H1 (cell line): ENCODE data around the gene PRKCA. TPM values are rescaled to one million over a fixed set of nuclear protein-coding genes. Genes with fewer than 3 reads are reported as not detected.

Experiments
- CTCF ChIA-PET: fragments of 300-600 bp; sonication (Branson Sonifier 250); formaldehyde crosslinking; loops from one replicate; lab custom pipeline; 2021; ENCODE audit not compliant: partially characterized antibody; lab: Charles Lee
- POLR2A ChIA-PET: fragments of 300-600 bp; sonication (Branson Sonifier 250); formaldehyde crosslinking; loops from one replicate; lab custom pipeline; 2021; ENCODE audit warnings: inconsistent platforms; ENCODE audit not compliant: partially characterized antibody; lab: Charles Lee
- DNase-seq, 2 experiments: peaks; one replicate each; pipeline versions ENCODE4 v3.0.0 to v3.0.0-alpha.2; 2010 to 2022; ENCODE audit warnings: low spot score in 2 of 2, low read depth in 1 of 2, mixed read lengths in 1 of 2
- FAIRE-seq: peaks from 2 replicates; lab custom pipeline; 2011; peaks lifted over from hg19 to GRCh38; lab: Jason Lieb, UNC
- H2AFZ ChIP-seq: 2 replicates; pipeline ENCODE4 v1.8.1; 2012; ENCODE audit warnings: low read length, inconsistent platforms
- H2AK5ac ChIP-seq: 2 replicates; pipeline ENCODE4 v1.6.1; 2013; ENCODE audit warnings: low read depth, low read length
- H2BK120ac ChIP-seq: replicated peaks from 2 replicates; pipeline ENCODE3; 2013; ENCODE audit warnings: low read depth, low read length, inconsistent platforms
- H2BK12ac ChIP-seq: 2 replicates; pipeline ENCODE4 v1.6.1; 2013; ENCODE audit warnings: low read depth, low read length
- H2BK15ac ChIP-seq: 2 replicates; pipeline ENCODE4 v1.6.1; 2013; ENCODE audit warnings: low read length
- H2BK20ac ChIP-seq: 2 replicates; pipeline ENCODE4 v1.6.1; 2013; ENCODE audit warnings: low read length
- H2BK5ac ChIP-seq: 2 replicates; pipeline ENCODE4 v1.6.1; 2013; ENCODE audit warnings: low read depth, low read length
- H3K14ac ChIP-seq: 2 replicates; pipeline ENCODE4 v1.6.1; 2013; ENCODE audit warnings: inconsistent platforms; ENCODE audit not compliant: insufficient read length
- H3K18ac ChIP-seq: 2 replicates; pipeline ENCODE4 v1.6.1; 2013; ENCODE audit warnings: low read length; ENCODE audit errors: extremely low read depth
- H3K23ac ChIP-seq: 2 replicates; pipeline ENCODE4 v1.6.1; 2013; ENCODE audit warnings: inconsistent platforms; ENCODE audit not compliant: insufficient read length
- H3K23me2 ChIP-seq: 2 replicates; pipeline ENCODE4 v1.6.1; 2013; ENCODE audit warnings: low read depth, low read length
- H3K27ac ChIP-seq: 2 replicates; pipeline ENCODE4 v1.6.1; 2011; ENCODE audit warnings: low read depth, low read length, inconsistent platforms
- H3K27me3 ChIP-seq, 4 experiments: replicated peaks in 1 of 4; 1 replicate in 1 of 4; 2 replicates in 3 of 4; pipeline versions ENCODE4 v1.6.1 to v1.8.1; 2011 to 2013; ENCODE audit warnings: low read length in 3 of 4, mild to moderate bottlenecking in 3 of 4, inconsistent platforms in 2 of 4, mixed read lengths in 2 of 4, moderate library complexity in 1 of 4; ENCODE audit not compliant: control insufficient read depth in 3 of 4, insufficient read depth in 3 of 4; ENCODE audit errors: extremely low read depth in 1 of 4
- H3K36me3 ChIP-seq, 4 experiments: 2 replicates each; pipeline versions ENCODE4 v1.6.1 to v1.8.1; 2011 to 2013; ENCODE audit warnings: mild to moderate bottlenecking in 4 of 4, low read length in 3 of 4, moderate library complexity in 2 of 4, control low read depth in 1 of 4, inconsistent platforms in 1 of 4; ENCODE audit not compliant: insufficient read depth in 4 of 4, control insufficient read depth in 2 of 4
- H3K4ac ChIP-seq: replicated peaks from 2 replicates; pipeline ENCODE3; 2013; ENCODE audit warnings: low read length, low read depth, mixed read lengths, inconsistent platforms; ENCODE audit not compliant: insufficient read length
- H3K4me1 ChIP-seq, 4 experiments: replicated peaks in 1 of 4; 1 replicate in 1 of 4; 2 replicates in 3 of 4; pipeline versions ENCODE4 v1.6.1 to v1.8.1; 2011 to 2013; ENCODE audit warnings: low read length in 3 of 4, inconsistent platforms in 2 of 4, mixed read lengths in 1 of 4; ENCODE audit not compliant: insufficient read depth in 4 of 4, control insufficient read depth in 3 of 4
- H3K4me2 ChIP-seq, 2 experiments: 2 replicates each; pipeline versions ENCODE4 v1.6.1 to v1.8.1; 2011 to 2013; ENCODE audit warnings: low read depth in 2 of 2, low read length in 2 of 2, control low read depth in 1 of 2, inconsistent platforms in 1 of 2, mild to moderate bottlenecking in 1 of 2; ENCODE audit not compliant: insufficient read depth in 1 of 2
- H3K4me3 ChIP-seq, 4 experiments: fragments of 200-600, 300-600 bp in 1 of 4; sonication (generic), shearing (Covaris generic), sonication (Bioruptor Twin) in 1 of 4; 2 replicates each; pipeline versions ENCODE4 v1.5.1 to v1.8.1; 2011 to 2016; ENCODE audit warnings: low read length in 4 of 4, low read depth in 3 of 4, control low read depth in 2 of 4, inconsistent platforms in 2 of 4, mild to moderate bottlenecking in 2 of 4, mixed read lengths in 1 of 4, moderate library complexity in 1 of 4; ENCODE audit not compliant: insufficient read depth in 2 of 4; ENCODE audit errors: extremely low read depth in 1 of 4
- H3K56ac ChIP-seq: replicated peaks from 2 replicates; pipeline ENCODE3; 2013; ENCODE audit warnings: low read depth, mild to moderate bottlenecking, mixed read lengths, low read length, inconsistent platforms; ENCODE audit not compliant: insufficient read length
- H3K79me1 ChIP-seq: 2 replicates; pipeline ENCODE4 v1.6.1; 2013; ENCODE audit warnings: low read depth, low read length, control low read depth
- H3K79me2 ChIP-seq, 2 experiments: 2 replicates each; pipeline versions ENCODE4 v1.6.1 to v1.8.1; 2012 to 2013; ENCODE audit warnings: low read length in 2 of 2, mild to moderate bottlenecking in 2 of 2, inconsistent platforms in 1 of 2; ENCODE audit not compliant: insufficient read depth in 2 of 2, control insufficient read depth in 1 of 2
- H3K9ac ChIP-seq, 4 experiments: replicated peaks in 1 of 4; 1 replicate in 1 of 4; 2 replicates in 3 of 4; pipeline versions ENCODE4 v1.6.1 to v1.8.1; 2011 to 2013; ENCODE audit warnings: low read depth in 3 of 4, low read length in 3 of 4, control low read depth in 2 of 4, mild to moderate bottlenecking in 2 of 4, moderate library complexity in 2 of 4, inconsistent platforms in 1 of 4; ENCODE audit errors: extremely low read depth in 1 of 4
- H3K9me3 ChIP-seq, 2 experiments: 2 replicates each; pipeline versions ENCODE4 v1.6.1 to v1.8.1; 2012 to 2013; ENCODE audit warnings: mild to moderate bottlenecking in 2 of 2, moderate library complexity in 2 of 2, control low read depth in 1 of 2, inconsistent platforms in 1 of 2, low read depth in 1 of 2, low read length in 1 of 2, mixed read lengths in 1 of 2; ENCODE audit not compliant: insufficient read depth in 2 of 2
- H4K20me1 ChIP-seq, 2 experiments: replicated peaks in 1 of 2; 2 replicates each; pipeline versions ENCODE3 to v1.8.1; 2011 to 2013; ENCODE audit warnings: inconsistent platforms in 2 of 2, low read length in 2 of 2, mild to moderate bottlenecking in 1 of 2; ENCODE audit not compliant: insufficient read depth in 2 of 2, control insufficient read depth in 1 of 2
- H4K5ac ChIP-seq: 2 replicates; pipeline ENCODE4 v1.6.1; 2013; ENCODE audit warnings: low read length, low read depth, mixed read lengths, inconsistent platforms; ENCODE audit not compliant: insufficient read length
- H4K8ac ChIP-seq: 2 replicates; pipeline ENCODE4 v1.8.0; 2013; ENCODE audit warnings: mild to moderate bottlenecking, moderate library complexity, low read length, inconsistent platforms; ENCODE audit not compliant: insufficient read depth; ENCODE audit errors: extremely low read depth
- H4K91ac ChIP-seq: replicated peaks from 2 replicates; pipeline ENCODE3; 2013; ENCODE audit warnings: low read length, mixed read lengths, inconsistent platforms; ENCODE audit not compliant: insufficient read length
- BACH1 ChIP-seq: IDR thresholded peaks from 2 replicates; pipeline ENCODE4 v1.6.1; 2012; ENCODE audit warnings: low read length, improper control_type of control experiment
- SP2 ChIP-seq: IDR thresholded peaks from 2 replicates; pipeline ENCODE4 v1.6.1; 2012; ENCODE audit warnings: mild to moderate bottlenecking, low read length, inconsistent platforms
- SRF ChIP-seq: IDR thresholded peaks from 2 replicates; pipeline ENCODE4 v1.6.1; 2011; ENCODE audit warnings: mild to moderate bottlenecking, low read depth, low read length, moderate library complexity
- TAF7 ChIP-seq: optimal IDR thresholded peaks from 2 replicates; pipeline ENCODE3; 2011; ENCODE audit warnings: low read depth, mild to moderate bottlenecking, inconsistent platforms, low read length, moderate library complexity, borderline replicate concordance
- WGBS, 2 experiments: shearing (Covaris generic) in 1 of 2; methylation state at CpG; one replicate each; pipeline versions ENCODE4 v1.1.6 to v1.1.7; 2013 to 2015; ENCODE audit warnings: low lambda C conversion rate in 2 of 2, mixed read lengths in 2 of 2, inconsistent platforms in 1 of 2, low coverage in 1 of 2, missing lambda C conversion rate in 1 of 2; ENCODE audit not compliant: insufficient replicate concordance in 2 of 2, insufficient coverage in 1 of 2, insufficient read length in 1 of 2; ENCODE audit errors: extremely low coverage in 1 of 2, missing lambda C conversion rate in 1 of 2; 5-methylcytosine and 5-hydroxymethylcytosine counted together
- polyA plus RNA-seq, 7 experiments: library from polyadenylated mRNA; depleted of rRNA in 3 of 7; stranded (reverse) in 5 of 7; unstranded in 2 of 7; fragments of >200 nt in 5 of 7; fragments of 200-250 nt in 2 of 7; gene quantifications; 1 replicate in 5 of 7; 2 replicates in 1 of 7; 4 replicates in 1 of 7; pipeline versions ENCODE4 v1.2.1 to v1.2.3, GENCODE V29; 2011 to 2013; ENCODE audit warnings: missing spikeins in 2 of 7, mixed read lengths in 2 of 7
- total RNA-seq: library from RNA; stranded (reverse); fragmentation: NEBNext Ultra II Directional; extraction: Animal tissue kit (Norgen Biotek cat#: 25700); gene quantifications from 2 replicates; pipeline ENCODE4 v1.2.1, GENCODE V29; 2021

Gene PRKCA
- total and polyA plus RNA-seq, 2 of the 8 experiments (the other 6 are each of a cell fraction or from before 2014, with no cell fraction given), result 5.8 to 17.8 TPM

GRCh38 chr17:66836063-66837005 lies 533.9 kb downstream of the PRKCA start:
- H3K4ac ChIP-seq, result no peak overlapping the region
- 0 out of 2 replicates have a peak, but pooled peaks cover 2% of the 10 kb centered on the region for H3K79me1 ChIP-seq
- 89% methylated on average over 11 of the region's 11 CpGs; no CpG with 5 or more reads in 1 of the 2 experiments for WGBS, 2 experiments
- CTCF ChIA-PET, result interaction anchor here (0.6 to 2.3 kb wide), 10 partner anchors 8 to 139 kb away, joined by 3 to 7 read pairs (median 4); no protein-coding TSS in a partner anchor
- H3K27ac ChIP-seq, result no peak overlapping the region
- no peak overlapping the region for H2AFZ ChIP-seq
- no peaks in the 10 kb centered on the region for H3K79me2 ChIP-seq
- no peaks in the 10 kb centered on the region for H3K9me3 ChIP-seq
- no peak overlapping the region for H2BK15ac ChIP-seq
- H4K91ac ChIP-seq, result peak overlapping the region; percentile 12
- H4K5ac ChIP-seq, result no peak overlapping the region
- no peak overlapping the region for H3K18ac ChIP-seq
- H3K36me3 ChIP-seq, result no peaks in the 10 kb centered on the region
- H2AK5ac ChIP-seq, result no peak overlapping the region
- no peak overlapping the region for H2BK5ac ChIP-seq
- DNase-seq (no peak), FAIRE-seq (no peak)
- no peak overlapping the region for H2BK20ac ChIP-seq
- peaks cover 0 to 13% (median 9%) of the 10 kb centered on the region in 4 experiments; a peak in 5 of 7 replicates for H3K27me3 ChIP-seq
- H3K23me2 ChIP-seq, result peaks cover 5% of the 10 kb centered on the region; the same call in 1 of the 2 replicates
- no peak overlapping the region for H3K23ac ChIP-seq
- no peak overlapping the region for H3K56ac ChIP-seq
- POLR2A ChIA-PET, result interaction anchor here (1.3 kb wide), 1 partner anchor 23 kb away, joined by 4 read pairs; no protein-coding TSS in a partner anchor
- H4K8ac ChIP-seq, result no peak overlapping the region
- H2BK120ac ChIP-seq, result no peak overlapping the region
- H3K4me2 ChIP-seq, result no peak overlapping the region; a peak in 1 of 4 replicates
- H3K14ac ChIP-seq, result no peak overlapping the region
- TF ChIP-seq SRF (no peak), BACH1 (no peak), TAF7 (no peak), SP2 (no peak)
- no peak overlapping the region for H3K4me3 ChIP-seq
- peaks cover 0 to 4% (median 1%) of the 10 kb centered on the region in 4 experiments; a peak in 3 of 7 replicates for H3K4me1 ChIP-seq
- H4K20me1 ChIP-seq, result no peaks in the 10 kb centered on the region
- H3K9ac ChIP-seq, result no peak overlapping the region
- H2BK12ac ChIP-seq, result no peak overlapping the region
